Erythroblast (primary cell): ENCODE results near the gene GTF2H4.
A peak's percentile ranks its signal among the peaks of the same experiment; 100 is the strongest.

Source experiments
- DNase-seq, 2 experiments: peaks; one replicate each; lab custom pipeline; 2025; lab: John Stamatoyannopoulos, UW
- GATA1 ChIP-seq: IDR thresholded peaks from 2 replicates; pipeline ENCODE4 v1.6.1; 2011; ENCODE audit warnings: low read depth, mild to moderate bottlenecking, control low read depth, low read length, moderate library complexity
- POLR2A ChIP-seq: IDR thresholded peaks from 2 replicates; pipeline ENCODE4 v1.6.1; 2011; ENCODE audit warnings: mild to moderate bottlenecking, low read length

GTF2H4 gene

DNA sequence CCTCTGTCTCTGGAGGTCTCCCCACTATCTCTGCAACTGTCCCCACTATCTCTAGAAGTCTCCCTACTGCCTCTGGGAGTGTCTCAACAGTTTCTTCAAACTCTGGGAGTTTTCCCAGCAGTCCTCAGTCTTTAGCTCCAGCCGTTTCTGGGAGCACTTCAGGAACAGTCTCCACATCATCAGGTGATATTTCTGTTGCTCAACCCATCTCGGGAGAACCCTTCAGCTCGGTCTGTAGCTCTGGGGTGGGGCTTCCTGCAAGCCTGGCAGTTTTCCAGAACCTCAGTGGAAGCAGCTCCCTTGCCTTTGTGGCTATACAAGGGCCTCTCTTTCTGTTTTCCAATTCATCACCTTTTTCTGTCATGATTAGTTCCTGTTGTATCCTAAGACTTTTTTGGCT lies 27.0 kb downstream of the GTF2H4 start:
- TF ChIP-seq POLR2A, result no peak
- no peak for TF ChIP-seq GATA1

DNA sequence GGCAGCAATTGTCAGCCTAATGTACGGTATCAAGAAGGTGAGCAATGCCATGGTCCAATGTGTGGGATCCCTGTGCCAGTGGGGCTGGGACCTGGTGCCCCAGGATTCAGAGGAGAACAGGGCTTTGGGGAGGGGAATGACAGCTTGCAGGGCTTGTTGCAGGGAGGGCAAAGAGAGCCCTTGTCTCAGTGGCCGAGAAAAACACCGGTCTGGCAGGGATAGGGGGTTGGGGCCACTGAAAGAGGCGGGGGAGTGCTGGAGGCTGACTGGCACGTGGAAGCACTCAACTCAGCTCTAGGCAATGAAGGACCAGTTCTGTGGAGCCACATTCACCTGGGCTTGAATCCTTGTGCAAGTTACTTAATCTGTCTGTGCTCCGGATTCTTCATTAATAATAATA lies 29.3 kb downstream of the GTF2H4 start:
- no peak for TF ChIP-seq POLR2A
- TF ChIP-seq GATA1, result no peak
- DNase-seq, result no peak

More for the DNA sequence above, 27.0 kb downstream of the GTF2H4 start:
- DNase-seq, result no peak

DNA sequence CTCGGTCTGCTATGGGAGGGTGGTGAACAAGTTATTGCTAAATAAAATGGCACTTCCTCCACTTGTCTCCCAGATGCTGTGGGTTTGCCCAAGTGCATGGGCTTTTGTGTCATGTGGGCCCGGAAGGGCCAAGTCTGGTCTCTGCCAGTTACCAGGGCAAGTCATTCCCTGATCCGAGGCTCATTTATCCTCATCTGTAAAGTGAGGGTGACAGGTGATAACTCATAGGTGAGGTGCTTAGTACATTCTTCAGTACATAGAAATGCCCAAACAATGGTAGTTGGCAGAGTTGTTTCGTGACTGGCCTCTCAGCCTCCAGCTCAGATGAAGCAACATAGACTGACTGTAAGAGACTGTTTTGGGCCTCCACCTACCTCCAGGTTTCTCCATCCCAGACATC lies 30.7 kb downstream of the GTF2H4 start:
- TF ChIP-seq POLR2A, result no peak
- DNase-seq, result no peak

DNA sequence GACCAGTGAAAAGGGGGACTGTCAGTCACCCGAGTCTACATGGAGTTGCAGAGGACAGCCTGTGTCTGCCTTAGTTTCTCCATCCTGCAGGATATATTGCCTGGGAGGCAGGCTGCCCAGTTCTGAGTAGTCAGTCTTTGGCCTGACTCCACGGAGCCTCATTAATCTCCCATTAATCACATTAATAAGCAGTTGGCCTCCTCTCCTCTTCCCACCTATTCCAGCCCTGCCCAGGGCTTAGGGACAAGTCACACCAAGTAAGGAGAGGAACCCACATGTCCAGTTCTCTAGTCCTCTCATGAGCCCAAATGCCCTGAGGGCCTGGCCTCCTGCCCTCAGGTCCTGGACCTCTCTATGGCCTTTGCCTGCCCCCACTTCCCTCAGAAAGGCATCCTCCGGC lies 31.5 kb downstream of the GTF2H4 start:
- TF ChIP-seq GATA1 (no peak), POLR2A (no peak)
- no peak for DNase-seq

DNA sequence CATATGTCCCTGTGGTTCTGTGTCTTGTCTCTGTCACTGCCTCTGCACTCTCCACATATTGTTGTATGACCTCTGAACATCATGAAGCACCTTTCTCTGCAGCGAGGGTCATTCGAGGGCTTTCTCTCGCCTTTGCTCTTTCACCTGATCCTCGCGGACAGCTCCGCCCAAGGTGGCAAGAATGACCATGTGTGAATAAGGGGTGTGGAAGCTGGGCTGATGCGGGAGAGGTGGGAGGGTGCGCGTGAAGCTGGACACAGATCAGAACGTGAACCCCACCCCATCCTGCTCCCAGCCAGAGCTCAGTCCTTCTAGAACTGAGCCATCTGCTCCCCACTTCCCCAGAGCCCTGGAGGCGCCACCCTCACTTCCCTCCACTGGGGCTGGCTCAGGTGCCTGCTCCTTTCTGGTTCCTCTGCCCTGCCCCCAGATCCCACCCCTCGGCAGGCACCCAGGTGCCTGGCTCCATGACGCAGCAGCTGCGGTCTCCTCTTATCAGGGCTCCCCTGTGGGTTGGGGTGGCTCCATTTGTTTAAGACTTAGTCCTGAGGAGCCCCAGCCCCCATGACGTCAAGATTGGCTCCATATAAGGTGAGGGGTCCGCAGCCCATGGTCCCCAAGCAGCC lies 32.5 kb downstream of the GTF2H4 start, which contains the start of gene MUCL3:
Gene MUCL3 (plus strand): TSS at position 613 of the 626 bp plus-strand sequence. CDS start 27 bp downstream, outside the sequence.
- DNase-seq, result no peak
- TF ChIP-seq POLR2A (no peak), GATA1 (no peak)

DNA sequence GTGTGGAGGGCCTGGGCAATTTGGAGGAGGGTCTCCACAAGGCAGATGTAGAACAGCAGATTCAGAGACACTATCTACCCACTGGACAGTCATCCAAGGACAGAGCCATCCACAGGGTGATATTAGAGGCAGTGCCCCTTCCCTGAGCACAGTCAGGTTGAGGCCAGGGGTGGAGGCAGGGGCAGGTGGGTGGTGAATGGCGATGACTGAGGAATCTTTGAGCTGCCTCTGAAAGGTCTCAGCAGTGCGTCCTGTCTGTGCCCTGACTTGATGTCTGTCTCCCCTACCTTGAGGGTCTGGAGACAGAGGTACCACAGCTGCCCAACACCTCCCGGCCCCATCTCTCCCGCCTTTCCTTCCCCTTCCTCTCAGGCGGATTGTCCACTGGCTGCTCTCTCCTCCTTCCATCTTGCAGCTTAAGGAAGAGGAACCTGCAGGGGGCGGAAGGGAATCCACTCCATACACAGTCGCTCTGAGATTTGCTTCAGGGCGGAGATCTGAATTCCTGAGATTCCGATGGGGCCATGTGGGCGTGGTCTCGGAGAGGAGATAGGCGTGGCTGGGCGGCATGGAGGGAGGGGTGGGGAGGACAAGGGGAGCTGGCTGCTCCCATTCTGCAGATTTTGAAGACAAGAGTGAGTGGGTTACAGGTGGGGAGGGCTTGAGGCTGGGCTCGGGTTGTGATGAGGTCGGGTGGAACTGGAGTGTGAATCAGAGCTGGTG lies 34.5 kb downstream of the GTF2H4 start:
- peak in 1 of 2 experiments; percentile 11 for DNase-seq
- TF ChIP-seq GATA1 (no peak), POLR2A (no peak)

DNA sequence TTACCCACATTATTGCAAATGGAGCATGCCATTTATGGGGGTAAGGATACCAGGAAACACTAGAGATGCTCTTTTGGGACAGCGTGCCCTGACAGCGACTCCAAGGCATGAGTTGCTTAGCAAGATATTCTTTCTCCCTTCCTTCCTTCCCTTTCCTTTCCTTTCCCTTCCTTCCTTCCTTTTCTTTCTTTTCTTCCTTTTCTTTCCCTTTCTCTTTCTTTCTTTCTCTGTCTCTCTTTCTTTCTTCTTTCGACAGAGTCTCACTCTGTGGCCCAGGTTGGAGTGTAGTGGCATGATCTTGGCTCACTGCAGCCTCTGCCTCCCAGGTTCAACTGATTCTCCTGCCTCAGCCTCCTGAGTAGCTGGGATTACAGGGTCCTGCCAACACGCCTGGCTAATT lies 36.0 kb downstream of the GTF2H4 start:
- no peak for TF ChIP-seq POLR2A
- TF ChIP-seq GATA1, result no peak
- no peak for DNase-seq

DNA sequence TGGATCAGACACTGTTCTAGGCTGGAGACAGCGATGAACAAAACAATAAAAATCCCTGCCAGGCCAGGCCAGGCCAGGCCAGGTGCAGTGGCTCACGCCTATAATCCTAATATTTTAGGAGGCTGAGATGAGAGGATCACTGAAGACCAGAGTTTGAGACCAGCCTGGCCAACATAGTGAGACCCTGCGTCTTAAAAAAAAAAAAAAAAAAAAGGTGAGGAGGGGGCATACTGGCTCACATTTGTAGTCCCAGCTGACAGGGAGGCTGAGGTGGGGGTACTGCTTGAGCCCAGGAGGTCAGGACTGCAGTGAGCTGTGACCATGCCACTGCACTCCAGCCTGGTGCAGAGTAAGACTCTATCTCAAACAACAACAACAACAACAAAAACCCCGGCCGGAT lies 37.3 kb downstream of the GTF2H4 start:
- DNase-seq, result no peak
- TF ChIP-seq POLR2A (no peak), GATA1 (no peak)

DNA sequence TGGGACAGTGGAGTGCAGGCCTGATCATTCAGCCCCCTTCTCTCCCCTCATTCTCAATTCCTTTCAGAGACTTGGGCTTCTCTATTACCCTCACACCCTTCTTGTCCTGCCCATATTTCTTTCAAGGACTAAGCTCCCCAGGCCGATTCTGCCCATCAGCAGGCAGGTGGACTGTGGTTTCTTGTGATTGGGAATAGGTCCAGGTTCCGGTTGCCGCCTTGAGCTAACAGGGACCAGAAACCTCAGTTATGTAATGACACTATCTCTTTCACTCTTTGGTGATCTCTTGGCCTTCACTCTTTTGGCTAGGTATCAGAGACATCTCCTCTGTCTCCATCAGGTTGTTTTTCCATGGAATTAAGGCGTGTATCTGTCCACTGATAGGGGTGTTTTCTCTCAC lies 39.2 kb downstream of the GTF2H4 start:
- TF ChIP-seq POLR2A, result no peak
- TF ChIP-seq GATA1, result no peak
- DNase-seq, result no peak

DNA sequence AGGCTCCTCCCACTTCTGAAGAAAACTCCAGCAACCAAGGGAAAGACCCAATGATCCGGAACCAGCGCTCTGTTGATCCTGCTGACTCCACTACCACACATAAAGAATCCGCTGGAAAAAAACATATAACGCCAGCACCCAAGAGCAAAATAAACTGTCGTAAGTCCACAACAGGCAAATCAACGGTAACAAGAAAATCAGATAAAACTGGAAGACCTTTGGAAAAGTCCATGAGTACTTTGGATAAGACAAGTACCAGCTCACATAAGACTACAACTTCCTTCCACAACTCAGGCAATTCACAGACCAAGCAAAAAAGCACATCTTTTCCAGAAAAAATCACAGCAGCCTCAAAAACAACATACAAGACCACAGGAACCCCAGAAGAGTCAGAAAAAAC lies 40.8 kb downstream of the GTF2H4 start:
- no peak for DNase-seq
- TF ChIP-seq POLR2A (no peak), GATA1 (no peak)

DNA sequence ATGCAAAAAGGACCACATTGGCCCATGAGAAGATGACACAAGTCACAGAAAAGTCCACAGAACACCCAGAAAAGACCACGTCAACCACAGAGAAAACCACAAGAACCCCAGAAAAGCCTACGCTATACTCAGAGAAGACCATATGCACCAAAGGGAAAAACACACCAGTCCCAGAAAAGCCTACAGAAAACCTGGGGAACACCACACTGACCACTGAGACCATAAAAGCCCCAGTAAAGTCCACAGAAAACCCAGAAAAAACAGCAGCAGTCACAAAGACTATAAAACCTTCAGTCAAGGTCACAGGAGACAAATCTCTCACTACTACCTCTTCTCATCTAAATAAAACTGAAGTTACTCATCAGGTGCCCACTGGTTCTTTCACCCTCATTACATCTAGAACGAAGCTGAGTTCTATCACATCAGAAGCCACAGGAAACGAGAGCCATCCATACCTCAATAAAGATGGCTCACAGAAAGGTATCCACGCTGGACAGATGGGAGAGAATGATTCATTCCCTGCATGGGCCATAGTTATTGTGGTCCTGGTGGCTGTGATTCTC lies 44.0 kb downstream of the GTF2H4 start:
- TF ChIP-seq POLR2A (no peak), GATA1 (no peak)
- no peak for DNase-seq

DNA sequence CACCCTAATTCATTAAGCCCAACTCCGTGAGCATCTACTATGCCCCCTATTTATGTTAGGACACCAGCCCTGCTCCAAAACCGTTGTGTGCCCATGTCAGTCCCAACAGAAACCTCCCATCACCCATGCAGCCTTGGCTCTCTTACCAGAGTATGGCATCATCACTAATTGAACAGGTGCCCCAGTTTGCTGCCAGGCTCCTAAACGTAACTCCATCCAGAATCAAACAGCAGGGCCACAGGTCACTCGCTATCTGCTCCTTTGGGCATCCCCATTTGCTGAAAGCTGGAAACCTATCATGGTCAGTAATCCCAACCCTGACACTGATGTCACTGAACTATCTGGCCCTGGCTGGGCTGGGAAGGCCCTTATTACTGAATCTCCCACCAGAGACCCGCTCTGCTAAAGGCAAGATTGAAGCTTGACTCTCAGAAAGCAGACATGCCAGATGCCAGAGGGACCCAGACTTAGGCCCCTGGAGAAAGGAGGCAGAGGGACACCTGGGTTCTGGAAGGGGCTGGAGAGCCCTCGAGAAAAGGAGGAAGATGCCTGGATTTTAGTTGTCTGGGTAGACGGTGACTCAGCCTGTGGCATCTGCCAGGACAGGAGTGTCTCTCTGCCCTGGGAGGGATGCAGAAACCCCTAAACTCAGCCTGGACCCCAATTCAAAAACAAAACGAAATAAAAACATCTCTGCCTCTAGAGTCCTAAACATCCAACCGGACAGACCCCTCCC lies 46.8 kb downstream of the GTF2H4 start:
- no peak for DNase-seq
- TF ChIP-seq POLR2A (no peak), GATA1 (no peak)

DNA sequence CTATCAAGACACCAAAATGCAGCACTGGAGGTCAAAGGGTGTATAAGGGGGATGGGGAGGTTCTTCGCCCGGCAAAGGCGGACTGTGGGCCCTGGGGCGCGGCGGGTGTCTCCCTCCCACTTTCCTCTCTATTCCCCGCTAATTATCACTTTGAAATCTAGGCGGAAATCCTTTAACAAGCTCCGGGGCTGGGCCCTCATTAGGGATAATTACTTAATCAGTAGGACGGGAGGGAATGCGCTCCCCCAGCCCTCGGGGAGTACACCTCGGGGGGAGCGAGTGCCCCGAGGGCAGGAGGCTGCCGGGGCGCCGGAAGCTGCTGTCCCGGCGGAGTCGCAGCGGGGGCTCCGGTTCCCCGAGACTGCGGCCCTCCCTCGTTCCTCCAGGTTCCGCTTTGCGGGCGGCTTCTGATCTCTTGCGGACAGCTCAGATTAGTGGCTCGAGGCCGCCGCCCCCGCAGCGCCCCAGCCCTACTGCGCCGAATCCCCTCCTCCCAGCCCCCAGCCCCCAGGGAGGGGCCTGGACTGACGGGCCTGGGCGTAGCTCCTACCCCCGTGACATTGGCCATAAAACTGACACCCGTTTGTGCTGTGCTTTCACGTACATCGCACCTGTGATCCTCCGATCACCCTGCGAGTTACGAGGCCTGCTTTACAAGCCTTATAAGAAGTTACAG lies 47.5 kb downstream of the GTF2H4 start:
- TF ChIP-seq GATA1 (no peak), POLR2A (no peak)
- peak; percentile 7 to 16 for DNase-seq

DNA sequence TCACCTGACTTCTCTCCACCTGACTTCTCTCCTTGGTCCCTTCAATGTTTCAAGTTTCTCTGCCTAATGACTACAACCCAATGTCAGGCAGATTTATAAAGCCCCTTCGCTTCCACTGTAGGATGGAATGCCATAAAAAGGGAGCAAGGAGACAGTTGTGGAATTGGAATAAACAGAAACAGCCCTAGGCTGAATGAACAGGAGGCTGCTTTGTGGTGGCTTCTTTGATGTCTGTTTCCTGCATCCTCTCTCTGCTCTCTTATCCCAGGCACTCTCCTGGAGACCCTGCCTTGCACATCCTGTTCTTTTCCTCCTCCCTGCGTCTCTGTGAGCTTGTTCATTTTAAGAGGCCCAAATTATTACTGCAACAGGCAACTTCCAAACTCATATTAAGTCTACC lies 49.7 kb downstream of the GTF2H4 start:
- TF ChIP-seq POLR2A, result no peak
- no peak for TF ChIP-seq GATA1
- DNase-seq, result no peak
